Measurements from ENCODE around the gene EML2. TPM values are rescaled to one million over a fixed set of nuclear protein-coding genes. Genes with fewer than 3 reads are reported as not detected.

Gene EML2
- total and polyA plus RNA-seq, 2 of the 8 experiments (the other 6 are each of a cell fraction or from before 2014, with no cell fraction given): 28.8 to 29.4 TPM

GRCh38 chr19:45674946-45675345 is 35.7 kb upstream of the EML2 start:
- Histone ChIP-seq H3K4me2 (ENCODE audit: insufficient read depth in 1 of 2, low read depth in 2 of 2, low read length in 2 of 2) (no peak overlapping the region), H4K8ac (ENCODE audit: extremely low read depth, insufficient read depth, low read length) (no peak overlapping the region), H3K23ac (ENCODE audit: insufficient read length) (no peak overlapping the region), H3K27me3 (replicated peaks in 1 of 4; ENCODE audit: control insufficient read depth in 3 of 4, extremely low read depth in 1 of 4, insufficient read depth in 3 of 4, low read length in 3 of 4) (peaks cover 3 to 19% (median 9%) of the 10 kb centered on the region in 4 experiments; a peak in 6 of 7 replicates), H2BK12ac (ENCODE audit: low read depth, low read length) (no peak overlapping the region), H3K14ac (ENCODE audit: insufficient read length) (no peak overlapping the region), H3K23me2 (ENCODE audit: low read depth, low read length) (peaks cover 18% of the 10 kb centered on the region), H3K4me3 (ENCODE audit: extremely low read depth in 1 of 4, insufficient read depth in 2 of 4, low read depth in 3 of 4, low read length in 4 of 4) (no peak overlapping the region), H3K18ac (ENCODE audit: extremely low read depth, low read length) (no peak overlapping the region), H3K27ac (ENCODE audit: low read depth, low read length) (no peak overlapping the region), H4K91ac (replicated peaks; ENCODE audit: insufficient read length, low read length) (no peak overlapping the region), H3K56ac (replicated peaks; ENCODE audit: insufficient read length, low read depth, low read length) (no peak overlapping the region), H2AFZ (ENCODE audit: low read length) (no peak overlapping the region), H4K5ac (ENCODE audit: insufficient read length, low read depth, low read length) (no peak overlapping the region), H2AK5ac (ENCODE audit: low read depth, low read length) (no peak overlapping the region), H2BK120ac (replicated peaks; ENCODE audit: low read depth, low read length) (no peak overlapping the region), H3K36me3 (ENCODE audit: control insufficient read depth in 2 of 4, insufficient read depth in 4 of 4, low read length in 3 of 4) (no peaks in the 10 kb centered on the region), H3K9ac (replicated peaks in 1 of 4; ENCODE audit: extremely low read depth in 1 of 4, low read depth in 3 of 4, low read length in 3 of 4) (no peak overlapping the region), H2BK20ac (ENCODE audit: low read length) (no peak overlapping the region), H3K9me3 (ENCODE audit: insufficient read depth in 2 of 2, low read depth in 1 of 2, low read length in 1 of 2) (no peaks in the 10 kb centered on the region), H3K79me2 (ENCODE audit: control insufficient read depth in 1 of 2, insufficient read depth in 2 of 2, low read length in 2 of 2) (no peaks in the 10 kb centered on the region), H3K79me1 (ENCODE audit: low read depth, low read length) (no peaks in the 10 kb centered on the region), H4K20me1 (replicated peaks in 1 of 2; ENCODE audit: control insufficient read depth in 1 of 2, insufficient read depth in 2 of 2, low read length in 2 of 2) (no peaks in the 10 kb centered on the region), H2BK5ac (ENCODE audit: low read depth, low read length) (no peak overlapping the region), H3K4ac (replicated peaks; ENCODE audit: insufficient read length, low read depth, low read length) (no peak overlapping the region), H3K4me1 (replicated peaks in 1 of 4; ENCODE audit: control insufficient read depth in 3 of 4, insufficient read depth in 4 of 4, low read length in 3 of 4) (peaks cover 0 to 9% (median 6%) of the 10 kb centered on the region in 4 experiments; a peak in 6 of 7 replicates), H2BK15ac (ENCODE audit: low read length) (no peak overlapping the region)
- POLR2A ChIA-PET (ENCODE audit: partially characterized antibody): interaction anchor here (0.6 to 0.9 kb wide), 2 partner anchors 46 to 93 kb away, joined by 3 to 5 read pairs; no protein-coding TSS in a partner anchor
- no peak for DNase-seq (ENCODE audit: low read depth in 1 of 2, low spot score in 2 of 2)
- no peak for FAIRE-seq
- CTCF ChIA-PET (ENCODE audit: partially characterized antibody): interaction anchor here (0.7 to 1.2 kb wide), 2 partner anchors 32 to 253 kb away, joined by 5 to 7 read pairs; no protein-coding TSS in a partner anchor
- 79% methylated on average over 7 of the region's 7 CpGs; no CpG with 5 or more reads in 1 of the 2 experiments for WGBS, 2 experiments (ENCODE audit: extremely low coverage in 1 of 2, insufficient coverage in 1 of 2, insufficient read length in 1 of 2, insufficient replicate concordance in 2 of 2, low coverage in 1 of 2, low lambda C conversion rate in 2 of 2, missing lambda C conversion rate in 1 of 2)
- TF ChIP-seq EP300 (IDR thresholded peaks at IDR 0.05; ENCODE audit: borderline replicate concordance in 1 of 2, low read depth in 2 of 2, low read length in 2 of 2): no peak
- TF ChIP-seq SAP30 (IDR thresholded peaks at IDR 0.05; ENCODE audit: insufficient read depth, insufficient replicate concordance, low read length): no peak
- no peak for TF ChIP-seq PHF8 (conservative IDR thresholded peaks at IDR 0.05; ENCODE audit: low read depth, low read length)
- TF ChIP-seq RAD21 (IDR thresholded peaks at IDR 0.05 in 1 of 2, conservative IDR thresholded peaks at IDR 0.05 in 1 of 2; ENCODE audit: low read depth in 2 of 2, low read length in 2 of 2): no peak
- no peak for TF ChIP-seq JUN (IDR thresholded peaks at IDR 0.05; ENCODE audit: low read depth, low read length)
- no peak for TF ChIP-seq ATF2 (IDR thresholded peaks at IDR 0.05; ENCODE audit: low read length)
- no peak for TF ChIP-seq POU5F1 (IDR thresholded peaks at IDR 0.05; ENCODE audit: low read depth, low read length)
- TF ChIP-seq SUZ12 (IDR thresholded peaks at IDR 0.05; ENCODE audit: low read length): no peak
- no peak for TF ChIP-seq RFX5 (IDR thresholded peaks at IDR 0.05; ENCODE audit: borderline replicate concordance, low read depth, low read length)
- no peak for TF ChIP-seq MAX (IDR thresholded peaks at IDR 0.05)

All from H1 (cell line).